HG03575 (cell line): ENCODE data around the gene CHST12.

Experiments
- ATAC-seq: cut with Tn5 transposase; IDR thresholded peaks from one replicate; pipeline ENCODE4 v1.9.1; 2021; ENCODE audit not compliant: unreplicated experiment, insufficient number of reproducible peaks, low FRiP score; ENCODE audit errors: extremely low read depth

CHST12 gene

DNA sequence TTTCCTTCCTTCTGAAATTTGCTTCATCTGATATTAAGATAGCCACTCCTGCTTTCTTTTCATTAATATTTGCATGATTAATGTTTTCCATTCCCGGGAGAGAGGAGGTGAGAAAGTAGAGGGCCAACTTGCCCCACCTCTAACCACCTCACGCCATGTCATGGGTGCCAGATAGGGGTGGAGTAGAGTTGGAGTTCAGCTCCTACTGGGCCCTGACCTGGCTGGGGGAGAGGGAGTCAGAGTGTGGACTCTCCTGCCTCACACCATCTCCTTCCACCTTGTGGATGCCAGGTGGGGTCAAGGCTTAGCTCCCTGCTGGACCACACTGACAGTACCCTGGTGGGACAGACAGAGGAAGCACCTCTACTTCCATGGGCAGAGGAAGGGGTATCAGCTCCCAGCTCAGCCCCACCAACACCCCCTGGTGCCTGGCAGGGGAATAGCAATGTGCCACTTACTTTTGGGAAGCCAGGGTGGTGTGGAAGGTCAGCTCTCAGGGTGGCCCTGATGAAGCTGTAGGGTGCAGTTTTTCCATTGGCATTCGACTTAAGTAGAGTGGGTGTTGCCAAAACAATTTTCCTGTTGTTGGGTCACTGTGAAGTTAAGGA lies 28.0 kb downstream of the CHST12 start:
- no peak for ATAC-seq

- ATAC-seq, result no peak
Measured at GRCh38 chr7:2432910-2433712, 29.7 kb downstream of the CHST12 start.

DNA sequence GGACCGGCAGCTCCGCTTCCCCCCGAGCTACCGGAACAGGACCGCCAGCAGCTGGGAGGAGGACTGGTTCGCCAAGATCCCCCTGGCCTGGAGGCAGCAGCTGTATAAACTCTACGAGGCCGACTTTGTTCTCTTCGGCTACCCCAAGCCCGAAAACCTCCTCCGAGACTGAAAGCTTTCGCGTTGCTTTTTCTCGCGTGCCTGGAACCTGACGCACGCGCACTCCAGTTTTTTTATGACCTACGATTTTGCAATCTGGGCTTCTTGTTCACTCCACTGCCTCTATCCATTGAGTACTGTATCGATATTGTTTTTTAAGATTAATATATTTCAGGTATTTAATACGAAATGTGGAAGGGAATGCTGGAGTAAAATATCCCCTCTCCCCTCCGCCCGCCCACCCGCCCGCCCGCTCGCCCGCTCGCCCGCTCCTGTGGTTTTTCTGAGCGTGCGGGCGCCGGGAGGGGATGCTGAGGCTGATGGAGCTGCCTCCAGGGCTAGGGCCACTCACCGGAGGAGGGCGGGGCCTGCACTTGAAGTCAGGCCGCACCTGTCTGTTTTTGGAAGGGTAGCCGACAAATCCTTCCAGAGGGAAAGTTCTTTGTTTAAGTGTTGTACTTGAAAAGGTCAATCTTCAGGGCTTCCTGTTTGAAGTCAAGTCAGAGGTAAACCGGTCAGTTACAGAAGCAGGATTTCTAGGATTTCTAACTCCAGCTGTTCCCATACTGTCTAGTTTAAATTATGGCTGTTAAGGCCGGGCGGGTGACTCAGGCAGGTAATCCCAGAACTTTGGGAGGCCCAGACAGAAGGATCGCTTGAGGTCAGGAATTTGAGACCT lies 30.5 kb downstream of the CHST12 start:
- no peak for ATAC-seq

- ATAC-seq, result no peak
Measured at GRCh38 chr7:2435146-2435545, 31.7 kb downstream of the CHST12 start.

DNA sequence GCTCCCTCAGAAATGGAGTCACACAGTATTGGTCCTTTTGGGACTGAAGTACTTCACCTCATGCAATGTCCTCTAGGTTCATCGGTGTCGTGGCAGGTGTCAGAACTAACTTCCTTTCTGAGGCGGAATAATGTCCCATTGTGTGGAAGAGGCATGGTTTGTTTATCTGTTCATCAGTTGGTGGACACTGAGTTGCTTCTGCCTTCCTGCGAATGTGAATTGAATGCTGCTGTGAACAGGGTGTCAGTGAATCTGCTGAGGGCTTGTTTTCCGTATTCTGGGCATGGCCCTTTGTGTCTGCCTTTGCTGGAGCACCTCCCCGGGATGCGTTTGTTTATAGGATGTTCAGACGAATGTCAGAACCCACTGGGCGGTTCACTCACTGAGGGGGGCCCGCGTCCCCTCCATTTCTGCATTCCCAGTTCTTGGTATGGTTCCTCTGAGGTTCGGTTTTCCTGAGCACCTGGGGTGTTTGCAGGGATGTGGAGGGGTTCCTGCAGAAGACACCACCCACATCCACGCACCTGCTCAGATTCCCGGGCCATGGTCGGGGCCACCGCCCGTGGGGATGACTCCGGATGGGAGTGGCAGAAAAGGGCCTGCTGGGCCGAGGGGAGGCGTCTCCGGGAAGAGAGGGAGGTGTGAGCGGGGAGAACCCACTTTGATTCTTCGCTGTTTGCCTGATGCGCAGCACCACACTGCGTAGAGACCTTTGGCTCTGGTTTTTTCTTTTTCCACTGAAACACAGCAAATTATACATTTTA lies 33.1 kb downstream of the CHST12 start:
- ATAC-seq, result no peak

GRCh38 chr7:2437136-2437535 lies 33.7 kb downstream of the CHST12 start:
- no peak for ATAC-seq

- ATAC-seq, result no peak
Measured at GRCh38 chr7:2437537-2438148, 34.2 kb downstream of the CHST12 start.

DNA sequence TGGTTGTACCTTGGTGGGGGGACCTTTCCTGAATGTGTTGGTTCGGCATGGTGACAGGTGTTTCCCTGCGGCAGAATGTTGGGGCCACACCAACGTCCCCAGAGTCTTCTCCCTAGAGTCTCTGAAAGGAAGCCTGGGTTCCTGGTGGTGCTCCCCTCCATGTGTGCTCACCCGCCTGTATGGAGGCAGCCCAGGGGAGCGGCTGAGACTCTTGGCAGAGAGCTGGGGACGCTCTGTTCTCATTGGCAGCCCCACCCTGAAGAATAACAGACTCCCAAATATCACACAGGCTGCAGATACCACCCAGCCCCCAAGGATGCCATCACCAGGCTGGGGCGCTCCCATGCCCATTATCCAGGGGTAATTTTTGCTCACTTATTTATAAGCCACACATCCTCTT lies 34.8 kb downstream of the CHST12 start:
- no peak for ATAC-seq

DNA sequence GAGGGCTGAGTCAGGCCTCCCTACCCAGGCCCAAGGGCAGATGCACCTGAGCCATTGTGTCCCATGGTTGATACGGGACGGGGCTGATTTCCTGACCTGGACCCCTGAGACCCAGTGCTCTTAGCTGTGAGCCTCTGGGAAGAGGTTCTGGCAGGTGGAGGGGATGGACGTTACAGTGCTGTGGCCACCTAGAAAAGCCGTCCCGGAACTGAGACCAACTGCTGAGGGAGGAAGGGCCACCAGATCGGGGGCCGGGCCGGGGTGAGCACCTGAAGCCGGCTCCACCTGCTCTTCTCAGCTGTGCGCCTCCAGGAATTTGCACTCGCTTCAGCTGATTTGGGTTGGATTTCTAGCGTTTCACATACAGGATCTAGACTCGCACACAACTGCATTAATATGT lies 35.4 kb downstream of the CHST12 start:
- no peak for ATAC-seq

- no peak for ATAC-seq
Measured at GRCh38 chr7:2440608-2441245, 37.3 kb downstream of the CHST12 start.

GRCh38 chr7:2441430-2442058 lies 38.1 kb downstream of the CHST12 start:
- ATAC-seq, result no peak

DNA sequence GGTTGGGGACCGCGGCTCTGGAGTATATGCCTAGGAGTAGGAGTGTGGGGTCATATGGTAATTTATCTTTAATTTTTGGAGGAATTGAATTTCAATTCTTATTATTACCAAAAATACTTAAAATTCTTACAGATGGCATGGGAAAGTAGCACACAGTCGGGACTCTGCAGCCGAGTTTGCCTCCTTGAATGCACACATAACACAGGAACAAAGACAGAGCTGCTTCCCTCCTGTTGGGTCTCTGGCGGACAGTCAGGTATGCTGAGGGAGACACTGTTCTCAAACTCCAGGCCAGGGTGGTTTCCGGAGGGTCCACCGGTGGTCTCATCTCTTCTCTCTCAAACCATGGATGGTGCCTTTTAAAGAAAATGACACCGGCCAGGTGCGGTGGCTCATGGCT lies 40.1 kb downstream of the CHST12 start:
- ATAC-seq, result no peak

GRCh38 chr7:2444476-2444875 lies 41.1 kb downstream of the CHST12 start:
- ATAC-seq, result no peak

- ATAC-seq, result no peak
Measured at GRCh38 chr7:2445047-2445446, 41.6 kb downstream of the CHST12 start.

- ATAC-seq, result no peak
Measured at GRCh38 chr7:2445898-2446555, 42.6 kb downstream of the CHST12 start.

DNA sequence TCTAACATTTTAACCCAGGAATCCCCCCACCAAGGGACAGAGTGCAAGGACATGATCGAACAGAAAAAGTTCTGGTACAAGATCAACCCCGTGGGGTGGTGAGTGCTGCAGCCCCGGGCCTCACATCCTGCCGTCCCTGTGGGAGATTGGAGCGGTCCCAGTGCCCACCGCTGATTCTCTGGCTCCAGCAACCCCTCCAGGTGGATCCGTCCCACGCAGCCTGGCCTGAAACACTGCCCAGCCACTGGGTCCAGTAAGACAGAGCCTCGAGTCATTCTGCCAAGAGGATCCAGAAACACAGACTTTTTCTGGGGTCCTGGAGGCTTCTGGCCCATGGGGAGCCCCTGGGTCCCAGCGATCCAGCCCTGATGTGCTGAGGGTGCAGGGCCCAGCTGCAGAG lies 43.3 kb downstream of the CHST12 start:
- no peak for ATAC-seq
